LoVo (cell line): Measurements from ENCODE around the gene DNAJC17.

ENCODE experiments used
- DNase-seq: peaks from one replicate; pipeline ENCODE4 v3.0.0-alpha.2; 2016; ENCODE audit warnings: low spot score

DNAJC17 gene

DNA sequence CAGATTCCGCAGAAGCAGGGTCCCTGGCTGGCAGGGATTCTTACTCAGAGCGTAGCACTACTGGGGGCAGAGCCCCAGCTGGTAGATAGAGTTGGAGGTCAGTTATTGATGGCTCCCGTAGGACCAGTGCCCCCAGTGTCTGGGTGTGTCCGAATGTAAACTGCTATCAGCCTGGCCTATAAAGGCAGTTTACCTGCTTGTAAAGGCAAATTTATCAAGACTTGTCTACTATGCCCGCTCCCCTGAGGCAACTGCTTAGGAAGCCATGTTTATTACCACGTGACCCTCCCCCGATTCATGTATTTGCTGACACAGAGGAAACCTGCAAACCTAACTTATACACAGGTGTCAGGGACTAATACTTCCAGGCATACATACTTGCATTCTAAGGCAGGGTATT lies 21.8 kb upstream of the DNAJC17 start:
- no peak for DNase-seq

DNA sequence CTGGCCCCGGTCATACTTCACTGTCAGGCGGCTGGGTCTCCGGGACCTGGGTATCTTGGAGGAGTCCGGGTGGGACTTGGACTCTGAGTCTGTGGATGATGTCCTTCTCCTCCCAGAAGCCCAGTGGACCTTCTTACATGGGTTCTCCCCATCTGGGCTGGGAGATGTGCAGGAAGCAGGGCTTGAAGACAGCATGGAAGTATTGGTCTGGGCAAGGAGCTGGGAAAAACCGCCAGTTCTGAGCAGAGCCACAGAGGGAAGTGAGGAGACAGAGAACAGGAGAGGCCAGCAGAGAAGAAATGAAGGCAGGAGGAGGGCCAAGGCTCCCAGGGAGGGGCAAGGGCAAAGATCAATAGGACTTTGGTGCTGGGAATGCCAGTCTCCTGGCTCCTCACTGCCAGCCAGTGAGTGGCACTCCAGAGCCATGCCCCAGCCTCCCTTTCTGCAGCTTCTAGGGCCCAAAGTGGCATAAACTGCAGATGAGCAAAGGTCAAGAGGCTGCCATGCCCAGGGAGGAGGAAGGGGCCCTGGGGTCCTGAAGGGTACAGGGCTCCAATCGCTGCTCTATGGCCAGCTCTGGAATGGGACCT lies 21.3 kb upstream of the DNAJC17 start, which contains the start of gene PPP1R14D:
Gene PPP1R14D, minus strand, starts transcription at position 262 of the 590 bp plus-strand sequence. Its CDS starts 67 bp downstream, at position 195.
- DNase-seq = no peak

DNA sequence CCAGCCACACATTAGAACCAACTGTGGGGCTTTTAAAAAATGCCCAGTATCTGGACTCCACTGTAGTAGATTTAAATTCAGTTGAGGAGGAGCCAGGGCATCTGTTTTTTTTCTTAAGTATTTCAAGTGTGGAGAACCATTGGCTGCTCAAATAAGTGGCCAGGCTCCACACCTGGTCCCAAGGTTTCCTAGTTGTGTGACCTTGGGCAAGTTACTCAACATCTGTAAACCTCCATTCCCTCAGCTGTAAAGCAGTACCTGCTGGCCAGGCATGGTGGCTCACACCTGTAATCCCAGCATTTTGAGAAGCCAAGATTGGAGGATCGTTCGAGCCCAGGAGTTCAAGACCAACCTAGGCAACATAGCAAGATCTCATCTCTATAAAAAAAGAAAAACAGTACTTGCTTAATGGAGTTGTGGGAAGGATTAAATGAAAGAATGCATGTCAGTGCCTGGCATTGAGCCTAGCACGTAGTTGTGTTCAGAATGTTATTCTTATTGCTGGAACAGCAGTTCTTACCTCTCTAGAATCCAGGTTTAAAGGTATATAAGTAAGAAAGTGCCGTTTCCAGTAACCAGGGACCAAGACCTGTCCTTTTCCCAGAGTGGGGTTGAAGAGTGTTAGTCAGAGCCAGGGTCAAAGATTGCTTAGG lies 19.3 kb upstream of the DNAJC17 start:
- no peak for DNase-seq

DNA sequence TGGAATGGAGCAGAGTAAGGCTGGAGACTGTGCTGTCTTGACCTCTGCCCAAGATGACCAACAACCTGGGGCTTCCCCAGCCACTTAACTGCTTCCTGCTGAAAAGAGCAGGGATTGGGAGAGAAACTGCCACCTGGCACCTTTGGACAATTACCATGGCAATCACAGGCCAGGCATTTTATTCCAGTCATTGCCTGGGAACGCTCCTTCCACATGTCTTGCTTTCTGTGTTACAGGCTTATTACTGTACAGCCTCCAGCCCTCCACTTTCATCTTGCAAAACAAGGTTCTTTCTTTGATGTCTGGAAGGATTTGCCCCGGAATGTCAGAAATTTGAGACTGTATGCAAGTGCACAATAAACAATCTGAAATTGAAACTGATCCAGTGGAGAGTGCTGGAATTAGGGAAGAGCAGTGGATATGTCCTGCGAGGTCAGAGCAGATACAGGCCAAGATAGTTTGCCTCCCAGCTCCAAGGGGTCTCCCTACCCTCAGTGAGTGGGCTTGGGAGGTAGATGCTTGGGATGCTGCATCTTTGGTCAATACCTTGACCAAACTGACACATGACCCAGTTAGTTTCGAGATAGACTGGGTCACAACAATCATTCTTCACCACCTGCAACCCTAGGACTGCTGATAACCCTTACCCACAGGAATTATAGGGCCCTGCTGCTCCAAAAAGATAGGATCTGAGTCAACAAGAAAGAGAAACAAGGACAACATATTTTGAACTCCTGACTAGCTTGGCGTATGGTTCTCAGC lies 18.6 kb upstream of the DNAJC17 start:
- peak; percentile 46 for DNase-seq

DNA sequence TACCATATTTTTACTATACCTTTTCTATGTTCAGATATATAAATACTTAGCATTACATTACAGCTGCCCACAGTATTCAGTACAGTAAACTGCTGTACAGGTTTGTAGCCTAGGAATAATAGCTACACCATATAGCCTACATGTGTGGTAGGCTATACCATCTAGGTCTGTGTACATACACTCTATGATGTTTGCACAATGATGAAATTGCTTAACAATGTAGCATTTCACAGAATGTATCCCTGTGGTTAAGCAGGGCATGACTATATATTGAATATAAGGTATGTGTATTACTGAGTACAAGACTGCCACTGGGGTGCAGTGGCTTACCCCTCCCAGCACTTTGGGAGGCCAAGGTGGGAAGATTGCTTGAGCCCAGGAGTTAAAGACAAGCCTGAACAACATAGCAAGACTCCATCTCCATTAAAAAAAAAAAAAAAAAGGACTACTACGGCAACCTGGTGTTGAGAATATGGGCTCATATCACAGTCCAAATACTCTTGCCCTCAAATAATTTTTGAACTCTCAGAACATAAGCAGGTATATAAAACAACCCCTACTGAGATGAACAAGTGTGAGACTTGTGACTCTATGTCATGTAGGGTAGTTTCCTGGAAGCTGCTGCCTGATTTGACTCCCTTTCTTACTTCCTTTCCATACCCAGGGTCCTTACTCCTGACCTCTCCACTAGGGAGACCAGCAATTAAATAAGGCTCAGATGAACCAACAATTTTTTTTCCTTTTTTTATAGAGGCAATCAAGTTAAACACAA lies 16.5 kb upstream of the DNAJC17 start:
- no peak for DNase-seq

DNA sequence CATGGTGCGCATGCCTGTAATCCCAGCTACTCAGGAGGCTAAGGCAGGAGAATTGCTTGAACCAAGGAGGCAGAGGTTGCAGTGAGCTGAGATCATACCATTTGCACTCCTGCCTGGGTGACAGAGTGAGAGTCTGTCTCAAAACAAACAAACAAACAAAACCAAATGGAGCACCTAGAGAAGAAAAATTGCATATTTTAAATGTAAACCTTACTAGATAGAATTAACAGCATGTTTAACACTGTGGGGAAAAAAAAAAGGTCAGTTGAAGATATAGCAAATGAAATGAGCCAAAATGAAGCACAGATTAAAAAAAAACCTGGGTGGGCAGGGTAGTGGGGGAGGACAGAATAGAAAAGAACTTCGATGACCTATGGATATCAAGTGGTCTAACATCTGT lies 13.9 kb upstream of the DNAJC17 start:
- DNase-seq = no peak

DNA sequence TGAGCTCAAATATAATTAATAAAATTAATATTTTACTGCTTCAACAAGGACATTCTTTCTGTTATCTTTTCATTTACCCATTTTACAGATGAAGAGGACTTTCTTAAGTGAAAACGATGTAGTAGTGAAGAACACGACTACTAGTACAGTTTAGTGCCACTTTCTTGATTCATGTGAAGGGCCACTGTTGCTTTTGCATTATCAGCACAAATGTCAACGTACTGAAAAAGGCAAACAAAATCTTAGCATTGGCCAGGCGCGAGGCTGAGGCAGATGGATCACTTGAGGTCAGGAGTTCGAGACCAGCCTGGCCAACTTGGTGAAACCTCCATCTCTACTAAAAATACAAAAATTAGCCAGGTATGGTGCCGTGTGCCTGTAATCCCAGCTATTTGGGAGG lies 11.8 kb upstream of the DNAJC17 start:
- DNase-seq = no peak

DNA sequence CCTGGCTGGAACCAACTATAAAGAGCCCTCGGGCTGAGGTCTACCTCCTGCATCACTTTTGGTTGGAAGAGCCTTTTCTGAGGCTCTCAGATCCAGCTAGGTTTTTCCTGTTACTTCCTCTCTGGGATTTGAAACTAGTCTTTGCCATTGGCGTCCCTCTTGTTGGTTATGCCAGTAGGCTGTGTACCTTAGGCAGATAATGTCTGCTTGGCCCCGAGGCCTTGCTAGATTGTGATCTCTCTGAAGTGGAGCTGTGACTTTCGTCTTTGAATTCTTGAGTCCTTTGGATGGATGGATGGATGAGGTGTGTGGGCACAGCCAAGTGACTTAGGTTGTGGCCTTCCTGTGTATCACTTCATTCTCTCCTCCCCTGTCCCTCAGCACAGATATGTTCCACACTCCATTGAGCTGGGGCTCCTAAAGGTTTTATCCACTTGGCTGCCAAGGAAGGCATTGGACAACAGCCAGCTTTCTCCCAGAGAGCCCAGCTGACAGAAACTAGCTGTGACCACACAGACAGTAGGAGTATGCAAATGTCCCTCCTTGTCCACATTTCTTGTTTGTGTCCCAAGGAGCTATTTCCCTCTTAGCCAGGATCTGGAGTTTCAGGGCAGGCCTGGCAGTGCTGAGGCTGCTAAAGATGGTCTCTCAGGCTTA lies 7.9 kb upstream of the DNAJC17 start:
- no peak for DNase-seq

DNA sequence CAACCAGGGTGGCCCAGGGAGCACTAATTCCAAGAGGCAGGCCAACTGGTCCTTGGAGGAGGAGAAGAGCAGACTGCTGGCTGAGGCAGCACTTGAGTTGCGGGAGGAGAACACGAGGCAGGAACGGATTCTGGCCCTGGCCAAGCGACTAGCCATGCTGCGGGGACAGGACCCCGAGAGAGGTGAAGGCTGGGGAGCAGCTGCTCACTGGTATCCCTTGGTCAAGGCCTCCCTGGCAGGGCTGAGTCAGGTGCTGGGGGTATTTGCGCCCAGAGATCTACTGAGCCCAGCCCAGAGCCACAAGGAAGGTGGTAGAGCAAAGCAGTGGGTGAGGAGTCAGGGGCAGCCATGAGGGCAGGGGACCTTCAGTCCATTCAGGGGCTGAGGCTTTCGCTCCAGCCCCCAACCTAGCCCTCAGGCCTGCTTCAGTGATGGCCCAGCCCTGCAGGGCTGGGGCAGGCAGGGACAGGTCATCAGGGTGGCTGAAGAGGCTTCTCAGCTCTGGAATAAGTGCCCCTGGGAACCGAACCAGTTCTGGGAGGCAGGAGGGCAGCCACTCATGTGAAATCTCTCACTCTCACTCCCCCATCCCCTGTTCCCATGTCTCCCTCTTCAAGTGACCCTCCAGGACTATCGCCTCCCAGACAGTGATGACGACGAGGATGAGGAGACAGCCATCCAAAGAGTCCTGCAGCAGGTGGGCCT lies 5.6 kb upstream of the DNAJC17 start:
- no peak for DNase-seq

DNA sequence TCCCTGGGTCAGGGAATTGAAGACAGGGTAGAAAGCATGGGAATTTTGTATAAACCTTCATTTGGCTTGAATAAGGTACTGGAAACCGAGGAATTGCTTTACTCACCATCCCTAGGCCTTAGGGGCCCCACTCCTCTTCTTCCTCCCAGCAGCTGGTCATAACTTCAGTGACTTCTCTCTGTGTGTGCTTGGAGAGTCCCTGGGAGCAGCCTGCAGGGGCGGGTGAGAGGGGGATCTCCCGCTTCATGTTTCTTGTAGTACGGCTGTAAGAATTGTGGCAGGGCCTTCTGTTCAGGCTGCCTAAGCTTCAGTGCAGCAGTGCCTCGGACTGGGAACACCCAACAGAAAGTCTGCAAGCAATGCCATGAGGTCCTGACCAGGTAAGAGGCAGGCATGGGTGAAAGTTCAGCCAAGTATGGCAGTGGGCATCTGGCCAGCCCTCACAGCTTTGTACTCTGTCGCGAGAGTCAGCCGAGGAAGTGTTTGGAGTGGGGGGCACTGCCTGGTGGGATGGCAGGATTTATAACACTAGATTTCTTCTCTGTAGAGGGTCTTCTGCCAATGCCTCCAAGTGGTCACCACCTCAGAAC lies 1.7 kb upstream of the DNAJC17 start:
- no peak for DNase-seq

DNA sequence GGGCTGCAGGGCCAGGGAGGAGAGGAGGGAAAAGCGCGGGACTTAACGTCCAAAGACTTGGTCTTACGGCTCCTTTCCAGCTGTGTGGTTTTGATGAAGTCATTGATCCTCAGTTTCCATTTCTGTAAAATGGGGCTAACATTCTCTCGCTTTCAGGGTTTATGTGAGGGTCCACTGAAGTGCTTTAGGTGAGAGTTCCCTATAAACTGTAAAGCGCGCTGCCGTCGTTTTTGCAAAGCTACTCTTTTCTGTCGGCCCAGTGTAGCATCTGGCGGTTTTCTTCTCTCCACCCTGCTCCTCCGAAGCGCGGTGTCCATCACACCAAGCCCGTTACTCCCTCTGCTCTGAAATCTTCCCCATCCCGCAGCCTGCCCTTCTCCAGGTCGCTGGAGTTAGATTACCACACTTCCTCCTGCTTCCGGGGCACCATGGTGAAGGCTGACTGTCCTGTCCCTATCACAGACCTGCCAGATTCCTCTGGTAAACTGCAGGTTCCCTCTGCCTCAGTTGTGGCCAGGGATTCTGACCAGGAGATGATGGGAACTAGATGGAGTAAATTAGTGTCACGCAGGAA lies 702 bp upstream of the DNAJC17 start:
- DNase-seq = no peak

DNA sequence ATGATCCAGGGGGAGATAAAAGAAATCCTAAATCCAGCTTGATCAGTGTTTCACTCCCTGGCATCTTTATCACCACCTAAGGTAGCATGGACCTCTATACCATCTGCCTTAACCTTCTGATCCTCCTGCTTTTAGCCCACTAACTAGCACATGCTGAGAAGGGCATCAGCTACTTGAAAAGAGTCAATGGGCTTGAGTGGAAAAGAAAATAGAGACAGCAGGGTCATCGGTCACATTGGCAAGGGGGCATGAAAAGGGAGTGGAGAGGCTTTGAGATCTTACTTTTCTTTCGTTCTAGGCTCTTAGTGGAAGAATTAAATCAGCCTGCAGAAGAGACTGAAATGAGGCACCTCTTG lies 623 bp downstream of the DNAJC17 start:
- DNase-seq = no peak

DNA sequence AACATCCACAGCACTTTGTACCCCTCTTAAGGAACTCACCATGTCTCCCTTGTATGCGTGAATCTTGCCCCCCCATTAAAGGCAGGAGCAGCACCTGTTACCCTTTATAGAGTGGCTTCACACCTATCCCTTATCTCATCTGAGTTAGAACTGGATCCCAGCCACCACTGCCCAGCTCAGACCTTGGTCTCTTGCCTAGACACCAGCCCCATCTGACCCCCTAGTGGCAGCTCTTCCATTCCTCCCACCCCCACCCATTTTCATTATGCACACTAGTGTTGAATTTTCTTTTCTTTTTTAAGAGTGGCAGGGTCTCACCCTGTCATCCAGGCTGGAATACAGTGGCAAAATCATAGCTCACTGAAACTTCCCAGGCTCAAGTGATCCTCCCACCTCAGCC lies 3.6 kb downstream of the DNAJC17 start:
- DNase-seq = no peak

DNA sequence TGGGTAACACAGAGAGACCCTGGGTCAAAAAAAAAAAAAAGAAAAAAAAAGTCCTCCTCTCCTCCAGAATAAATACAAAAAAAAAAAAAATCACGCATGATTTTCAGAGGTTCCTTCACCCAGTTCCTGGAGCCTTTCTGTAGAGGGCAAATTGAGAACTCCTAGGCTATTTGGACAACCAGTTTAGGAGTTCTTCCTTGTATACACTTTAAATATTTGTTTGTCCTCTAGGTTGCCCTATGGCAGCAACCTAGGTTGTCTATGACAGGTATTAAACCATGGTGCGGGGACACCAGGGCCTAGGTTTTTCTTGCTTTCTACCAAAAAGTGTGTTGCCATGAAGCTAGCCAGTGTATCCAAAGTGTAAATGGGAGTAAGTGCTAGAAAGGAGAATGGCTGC lies 4.2 kb downstream of the DNAJC17 start:
- DNase-seq = no peak

DNA sequence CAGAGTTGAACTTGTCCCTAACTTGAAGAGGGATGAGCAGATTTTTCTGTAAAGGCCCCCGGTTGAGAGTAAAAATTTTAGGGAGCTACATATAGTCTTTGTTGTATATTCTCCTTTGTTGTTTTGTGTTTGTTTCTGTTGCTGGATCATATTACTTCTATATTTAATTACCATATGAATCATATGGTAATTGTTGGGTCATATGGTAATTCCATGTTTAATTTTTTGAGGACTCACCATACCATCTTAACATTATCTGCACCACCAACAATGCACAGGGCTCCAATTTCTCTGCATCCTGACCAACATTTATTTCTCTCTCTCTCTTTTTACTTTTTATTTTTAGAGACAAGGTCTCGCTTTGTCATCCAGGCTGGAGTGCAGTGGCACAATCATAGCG lies 7.8 kb downstream of the DNAJC17 start:
- no peak for DNase-seq

DNA sequence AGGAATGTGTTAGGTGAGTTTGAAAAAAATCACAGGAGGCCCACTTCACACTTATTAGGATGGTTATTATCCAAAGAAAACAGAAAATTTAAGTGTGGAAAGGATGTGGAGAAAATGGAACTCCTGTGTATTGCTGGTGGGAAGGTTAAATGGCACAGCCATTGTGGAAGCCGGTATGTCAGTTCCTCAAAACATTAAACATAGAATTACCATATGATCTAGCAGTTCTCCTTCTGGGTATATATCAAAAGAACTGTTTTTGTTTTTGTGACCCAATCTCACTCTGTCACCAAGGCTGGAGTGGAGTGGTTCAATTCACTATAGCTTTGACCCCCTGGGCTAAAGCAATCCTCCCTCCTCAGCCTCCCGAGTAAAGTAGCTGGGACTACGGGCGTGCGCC lies 10.8 kb downstream of the DNAJC17 start:
- no peak for DNase-seq

DNA sequence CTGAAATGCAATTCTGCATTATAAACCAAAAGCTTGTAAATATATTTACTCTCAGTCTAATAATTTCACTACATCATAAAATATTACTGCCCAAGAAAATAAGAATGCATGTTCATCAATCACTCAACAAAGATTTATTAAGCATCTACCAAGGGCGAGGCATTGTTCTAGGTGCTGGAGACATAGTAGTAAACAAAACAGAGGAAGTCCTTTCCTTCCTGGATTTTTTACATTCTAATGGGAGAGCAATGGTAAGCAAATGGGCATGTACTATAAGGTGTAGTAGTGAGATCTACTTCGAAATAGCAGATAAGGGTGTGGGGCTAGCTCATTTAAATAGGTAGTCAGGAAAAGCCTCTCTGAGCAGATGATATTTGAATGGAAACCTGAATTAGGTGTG lies 11.2 kb downstream of the DNAJC17 start:
- no peak for DNase-seq

DNA sequence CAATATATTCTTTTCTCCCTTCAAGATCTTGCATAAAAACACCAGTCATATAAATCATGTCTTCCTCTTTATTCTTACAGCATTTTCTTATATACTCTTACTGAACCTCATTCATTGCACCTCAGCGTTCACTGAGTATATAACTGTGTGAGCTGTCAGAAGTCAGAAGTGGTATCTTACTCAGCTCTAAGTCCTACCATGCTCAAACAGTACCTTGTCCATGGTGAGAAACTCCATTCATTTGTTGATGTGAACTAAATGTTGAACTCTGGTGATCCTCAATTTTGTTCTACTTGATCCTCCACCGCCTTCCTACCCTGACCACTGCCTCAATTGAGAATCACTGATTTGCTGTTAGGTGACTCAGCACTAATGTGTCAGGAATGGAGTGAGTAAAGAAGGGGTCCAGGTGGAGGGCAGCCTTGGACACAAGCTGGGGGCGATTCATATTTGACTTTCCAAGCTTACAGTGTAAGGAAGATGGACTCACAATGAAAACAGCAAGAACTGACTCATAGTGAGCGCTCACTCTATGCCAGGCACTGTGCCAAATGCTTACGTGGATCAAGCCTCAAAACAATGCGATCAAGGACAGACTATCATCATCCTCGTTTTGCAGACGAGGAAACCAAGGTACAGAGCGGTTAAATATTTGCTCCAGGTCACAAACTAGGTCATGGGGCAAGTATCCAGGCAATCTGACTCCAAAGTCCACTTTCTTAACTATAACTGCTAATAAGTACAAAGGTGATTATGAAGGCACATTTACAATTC lies 13.9 kb downstream of the DNAJC17 start:
- peak; percentile 97 for DNase-seq

DNA sequence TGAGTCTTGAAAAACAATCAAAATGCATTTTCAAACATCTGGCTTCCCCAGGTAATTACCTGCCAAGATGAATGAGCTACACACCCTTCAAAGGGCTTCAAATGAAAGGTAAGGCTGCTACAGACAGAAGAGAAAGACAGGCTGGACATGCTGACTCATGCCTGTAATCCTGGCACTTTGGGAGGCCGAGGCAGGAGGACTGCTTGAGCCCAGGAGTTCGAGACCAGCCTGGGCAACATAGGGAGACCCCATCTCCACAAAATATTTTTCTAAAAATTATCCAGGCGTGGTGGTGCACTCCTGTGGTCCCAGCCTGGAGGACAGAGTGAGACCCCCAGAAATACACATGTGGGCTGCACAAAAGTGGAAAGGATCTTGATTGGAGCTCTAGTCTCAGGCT lies 14.9 kb downstream of the DNAJC17 start:
- DNase-seq = no peak

DNA sequence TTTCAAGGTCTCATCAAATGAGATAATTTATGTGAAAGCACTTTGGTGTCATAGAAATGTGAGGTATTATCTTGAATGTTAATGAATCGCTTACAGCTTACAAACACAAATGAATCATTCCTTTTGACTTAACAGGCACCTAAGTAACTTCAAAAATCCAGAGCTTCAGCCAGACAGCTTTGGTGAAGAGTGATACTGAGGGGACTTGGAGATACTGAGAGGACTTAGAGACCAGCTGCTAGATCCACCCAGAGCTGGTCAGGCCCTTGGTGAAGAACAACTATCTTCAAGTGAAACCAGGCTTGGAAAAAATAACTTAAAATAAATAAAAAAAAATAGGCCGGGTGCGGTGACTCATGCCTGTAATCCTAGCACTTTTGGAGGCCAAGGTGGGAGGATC lies 16.6 kb downstream of the DNAJC17 start:
- DNase-seq = no peak
